WERI-Rb-1 (cell line): ENCODE measurements around the gene ABCB4.
"Not testable (repeated sequence)": the region's sequence is repeated elsewhere in the genome, so short reads cannot be mapped to it uniquely, and the experiment has no call there.

Source experiments
- DNase-seq: peaks from one replicate; pipeline ENCODE4 v3.0.0-alpha.2; 2020
- H3K27ac ChIP-seq: fragments of 250-450 bp; sonication (Bioruptor Pico); 2 replicates; pipeline ENCODE4 v1.5.1; 2020; ENCODE audit warnings: mild to moderate bottlenecking, moderate library complexity
- H3K27me3 ChIP-seq: fragments of 250-450 bp; sonication (Bioruptor Pico); 2 replicates; pipeline ENCODE4 v1.5.1; 2021; ENCODE audit warnings: mild to moderate bottlenecking, low read depth, moderate library complexity; ENCODE audit not compliant: insufficient read depth, severe bottlenecking
- H3K36me3 ChIP-seq: fragments of 250-450 bp; sonication (Bioruptor Pico); 2 replicates; pipeline ENCODE4 v1.5.1; 2020; ENCODE audit warnings: mild to moderate bottlenecking, moderate library complexity
- H3K4me3 ChIP-seq: 2 replicates; pipeline ENCODE4 v1.5.1; 2011; ENCODE audit warnings: low read depth, mild to moderate bottlenecking, control low read depth, low read length
- H3K9me3 ChIP-seq: fragments of 250-450 bp; sonication (Bioruptor Pico); 2 replicates; pipeline ENCODE4 v1.5.1; 2021; ENCODE audit warnings: mild to moderate bottlenecking, moderate library complexity; ENCODE audit not compliant: severe bottlenecking
- TF ChIP-seq, protein P1 (sequence below): IDR thresholded peaks from 2 replicates; pipeline ENCODE4 v1.5.1; 2011; ENCODE audit warnings: low read depth, mild to moderate bottlenecking, control low read depth, inconsistent platforms, low read length

ABCB4 gene

DNA sequence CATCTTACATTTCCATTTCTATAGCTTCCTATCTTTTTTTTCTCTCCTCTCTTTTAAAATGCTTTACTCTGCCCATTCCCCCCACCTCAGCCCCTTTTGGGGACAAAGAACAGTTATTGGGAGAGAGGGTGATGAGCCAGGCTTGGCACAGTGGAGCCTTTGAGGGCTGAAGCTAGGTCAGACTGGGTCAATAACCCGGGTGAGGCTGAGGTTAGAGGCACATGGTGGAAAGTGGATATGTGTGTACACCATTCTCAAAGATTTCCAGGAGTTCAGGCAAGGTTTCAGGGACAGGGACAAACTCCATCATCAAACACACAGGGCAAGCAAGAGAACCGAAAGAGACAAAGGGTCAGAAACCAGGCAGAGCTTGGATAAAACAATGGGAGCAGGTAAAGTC lies 11.5 kb downstream of the ABCB4 start:
- Histone ChIP-seq H3K36me3 (no peaks in the 10 kb centered on the region), H3K9me3 (no peaks in the 10 kb centered on the region), H3K4me3 (no peak overlapping the region), H3K27me3 (no peaks in the 10 kb centered on the region), H3K27ac (no peak overlapping the region)
- TF ChIP-seq, protein P1, sequence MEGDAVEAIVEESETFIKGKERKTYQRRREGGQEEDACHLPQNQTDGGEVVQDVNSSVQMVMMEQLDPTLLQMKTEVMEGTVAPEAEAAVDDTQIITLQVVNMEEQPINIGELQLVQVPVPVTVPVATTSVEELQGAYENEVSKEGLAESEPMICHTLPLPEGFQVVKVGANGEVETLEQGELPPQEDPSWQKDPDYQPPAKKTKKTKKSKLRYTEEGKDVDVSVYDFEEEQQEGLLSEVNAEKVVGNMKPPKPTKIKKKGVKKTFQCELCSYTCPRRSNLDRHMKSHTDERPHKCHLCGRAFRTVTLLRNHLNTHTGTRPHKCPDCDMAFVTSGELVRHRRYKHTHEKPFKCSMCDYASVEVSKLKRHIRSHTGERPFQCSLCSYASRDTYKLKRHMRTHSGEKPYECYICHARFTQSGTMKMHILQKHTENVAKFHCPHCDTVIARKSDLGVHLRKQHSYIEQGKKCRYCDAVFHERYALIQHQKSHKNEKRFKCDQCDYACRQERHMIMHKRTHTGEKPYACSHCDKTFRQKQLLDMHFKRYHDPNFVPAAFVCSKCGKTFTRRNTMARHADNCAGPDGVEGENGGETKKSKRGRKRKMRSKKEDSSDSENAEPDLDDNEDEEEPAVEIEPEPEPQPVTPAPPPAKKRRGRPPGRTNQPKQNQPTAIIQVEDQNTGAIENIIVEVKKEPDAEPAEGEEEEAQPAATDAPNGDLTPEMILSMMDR, result no peak
- no peak for DNase-seq

- H3K36me3 ChIP-seq, H3K27ac ChIP-seq, H3K9me3 ChIP-seq, DNase-seq, H3K4me3 ChIP-seq, H3K27me3 ChIP-seq: not testable (repeated sequence)
Measured at GRCh38 chr7:87460444-87460843, 15.0 kb downstream of the ABCB4 start.

- no peaks in the 10 kb centered on the region for H3K27me3 ChIP-seq
- no peaks in the 10 kb centered on the region for H3K36me3 ChIP-seq
- no peak overlapping the region for H3K27ac ChIP-seq
- TF ChIP-seq, protein P1, result no peak
- H3K9me3 ChIP-seq, result no peaks in the 10 kb centered on the region
- DNase-seq, result no peak
- no peak overlapping the region for H3K4me3 ChIP-seq
Measured at GRCh38 chr7:87459941-87460340, 15.5 kb downstream of the ABCB4 start.

DNA sequence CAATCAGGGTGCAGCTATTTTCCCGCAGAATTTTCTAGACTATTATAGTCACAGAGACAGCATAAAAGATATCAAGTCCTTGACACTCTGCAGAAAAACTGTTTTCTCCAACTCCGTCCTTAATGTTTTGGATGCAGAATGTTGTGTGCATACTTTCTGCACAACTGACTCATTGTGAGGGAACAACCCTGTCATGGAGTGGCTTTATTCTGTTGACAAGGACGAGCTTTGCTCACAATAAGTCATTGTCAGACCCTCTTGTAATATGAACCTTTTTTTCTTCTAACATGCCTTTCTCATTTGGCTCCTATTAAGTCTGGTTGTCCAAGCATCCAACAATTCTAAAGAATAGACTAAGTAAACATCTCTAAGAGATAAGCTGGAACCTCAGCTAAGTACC lies 17.3 kb downstream of the ABCB4 start:
- Histone ChIP-seq H3K36me3 (no peaks in the 10 kb centered on the region), H3K27me3 (no peaks in the 10 kb centered on the region), H3K4me3 (no peak overlapping the region), H3K9me3 (no peaks in the 10 kb centered on the region), H3K27ac (no peak overlapping the region)
- TF ChIP-seq, protein P1, result no peak
- DNase-seq, result no peak

- no peak for DNase-seq
- Histone ChIP-seq H3K27me3 (no peaks in the 10 kb centered on the region), H3K36me3 (no peaks in the 10 kb centered on the region), H3K4me3 (no peak overlapping the region), H3K9me3 (no peaks in the 10 kb centered on the region), H3K27ac (no peak overlapping the region)
- TF ChIP-seq, protein P1, result no peak
Measured at GRCh38 chr7:87456247-87456646, 19.2 kb downstream of the ABCB4 start.

- no peaks in the 10 kb centered on the region for H3K27me3 ChIP-seq
- no peaks in the 10 kb centered on the region for H3K9me3 ChIP-seq
- H3K27ac ChIP-seq, result no peak overlapping the region
- DNase-seq, result no peak
- TF ChIP-seq, protein P1, result peak; percentile 11; the same call in 1 of the 2 replicates
- no peaks in the 10 kb centered on the region for H3K36me3 ChIP-seq
- H3K4me3 ChIP-seq, result no peak overlapping the region
Measured at GRCh38 chr7:87452279-87452678, 23.2 kb downstream of the ABCB4 start.
